DMS 273 treated with DMSO at 0.1 percent for 48 hours (cell line): Measurements from ENCODE around the gene VAMP8.
A peak's percentile ranks its signal among the peaks of the same experiment; 100 is the strongest.
"Not testable (repeated sequence)": the region's sequence is repeated elsewhere in the genome, so short reads cannot be mapped to it uniquely, and the experiment has no call there.

Experiments used
- DNase-seq: peaks from one replicate; lab custom pipeline; 2025; lab: John Stamatoyannopoulos, UW

The VAMP8 gene

GRCh38 chr2:85598594-85599340, 21.4 kb downstream of the VAMP8 start:
- no peak for DNase-seq

DNA sequence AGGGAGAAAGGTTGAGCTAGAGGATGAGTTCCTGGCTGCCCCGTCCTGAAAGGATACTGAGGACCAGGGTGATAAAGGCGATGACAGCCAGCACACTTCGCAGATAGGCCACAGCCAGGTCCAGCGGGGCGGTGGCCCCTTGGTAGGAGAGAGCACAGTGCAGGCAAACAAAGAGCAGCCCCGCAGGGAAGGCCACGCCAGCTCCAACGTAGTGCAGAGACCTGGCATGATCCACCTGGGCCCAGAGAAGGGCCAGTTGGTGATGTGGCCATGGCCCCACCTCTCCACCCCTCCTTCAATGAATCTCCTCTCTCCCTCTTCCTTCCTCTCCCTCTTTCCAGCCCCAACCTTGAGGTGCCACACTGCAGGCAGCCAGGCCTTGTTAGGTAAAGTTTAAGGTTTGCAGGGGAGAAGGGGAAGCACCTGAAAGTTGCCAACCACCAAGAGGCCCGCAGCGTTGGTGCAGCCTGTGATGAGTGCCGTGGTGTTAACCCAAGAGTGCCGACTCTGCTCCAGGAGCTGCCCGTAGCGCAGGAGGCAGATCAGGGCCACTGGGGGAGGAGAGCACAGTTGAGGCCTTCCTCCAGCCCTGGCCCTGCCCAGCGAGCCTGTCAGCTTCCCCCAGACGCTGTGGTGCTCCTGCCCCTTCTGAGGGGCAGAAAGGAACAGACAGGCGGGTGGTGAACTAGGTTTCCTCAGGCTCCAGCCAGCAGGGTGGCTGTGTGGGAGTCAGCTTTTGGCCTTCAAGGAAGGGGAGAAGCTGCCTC, 22.3 kb downstream of the VAMP8 start:
- DNase-seq, result no peak

GRCh38 chr2:85600235-85600575, 22.8 kb downstream of the VAMP8 start:
- no peak for DNase-seq

DNA sequence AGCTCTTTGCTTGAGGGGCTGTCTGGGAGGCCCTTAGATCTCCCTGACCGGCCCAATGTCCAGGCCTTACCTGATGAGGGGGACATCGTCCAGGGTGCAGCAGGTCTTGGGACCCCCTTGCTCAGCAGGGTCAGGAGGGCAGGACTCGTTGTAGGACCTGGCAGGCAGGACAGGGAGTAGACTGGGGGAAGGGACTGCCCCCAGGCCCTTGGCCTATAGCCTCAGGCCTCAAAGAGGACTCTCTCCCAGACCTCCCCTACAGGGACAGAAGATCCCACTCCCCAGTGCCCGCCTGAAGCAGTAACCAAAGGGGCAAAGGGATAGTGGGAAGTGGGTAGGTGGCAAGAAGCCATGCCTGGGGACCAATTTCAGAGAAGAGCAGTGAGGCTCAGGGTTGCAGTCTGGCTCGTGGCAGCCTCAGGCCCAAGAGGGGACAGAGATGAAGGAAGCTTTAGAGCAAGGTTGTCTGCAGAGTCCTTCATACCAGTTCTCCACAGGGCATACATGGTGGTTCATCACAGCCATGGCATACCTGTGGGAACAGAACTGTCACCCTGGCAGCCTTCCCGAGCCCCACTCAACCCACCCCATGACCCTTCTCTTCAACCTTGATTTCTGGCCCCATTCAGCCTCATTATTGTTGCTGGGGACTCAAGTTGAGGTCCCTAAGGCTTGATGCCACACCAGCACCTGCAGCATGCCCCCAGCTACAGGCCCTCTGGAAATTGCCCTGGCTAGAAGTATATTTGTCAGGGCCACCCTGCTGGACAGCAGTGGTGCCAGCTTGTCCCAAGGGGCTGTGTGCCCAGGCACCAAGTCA, 23.8 kb downstream of the VAMP8 start:
- DNase-seq, result no peak

GRCh38 chr2:85601771-85602475, 24.5 kb downstream of the VAMP8 start:
- DNase-seq, result no peak

DNA sequence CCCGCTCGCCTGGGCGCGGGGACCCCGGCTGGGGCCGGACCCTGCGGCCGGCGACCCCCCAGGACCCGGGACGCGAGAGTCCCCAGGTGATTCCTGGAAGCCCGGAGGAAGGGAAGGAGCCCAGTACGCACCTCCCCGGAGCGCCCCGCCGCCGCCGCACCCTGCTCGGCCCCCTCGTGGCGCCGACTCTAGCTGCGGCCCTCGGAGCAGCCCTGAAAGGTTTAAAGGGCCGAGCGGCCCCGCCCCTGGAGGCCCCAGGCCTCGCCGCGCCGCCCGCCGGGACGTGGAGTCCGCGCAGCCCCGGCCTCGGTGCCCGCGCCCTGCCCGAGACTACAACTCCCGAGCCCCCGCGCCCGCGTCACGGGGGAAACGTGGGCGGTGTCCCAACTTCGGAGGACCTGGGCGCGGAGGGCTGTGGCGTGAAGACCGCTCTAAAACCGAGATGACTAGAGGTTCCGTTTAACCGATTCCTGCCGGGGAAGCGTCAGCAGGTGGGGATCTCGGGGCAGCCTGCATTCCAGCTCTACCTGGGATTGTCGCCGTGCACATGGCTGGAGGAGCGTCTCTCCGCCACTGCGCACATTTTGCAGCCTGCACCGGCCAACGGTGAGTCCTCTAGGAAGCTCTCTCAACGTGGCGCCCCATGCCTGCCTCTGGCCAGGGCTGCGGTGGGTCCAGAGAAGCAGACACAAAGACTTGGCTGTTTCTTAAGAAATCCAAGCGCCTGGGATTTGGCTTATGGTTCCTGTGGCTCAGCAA, 25.3 kb downstream of the VAMP8 start, which contains the start of gene TMEM150A:
TMEM150A (minus strand) TSS at position 223 of the 759 bp plus-strand sequence. CDS start 750 bp downstream, outside the sequence.
- peak; percentile 36 for DNase-seq

DNA sequence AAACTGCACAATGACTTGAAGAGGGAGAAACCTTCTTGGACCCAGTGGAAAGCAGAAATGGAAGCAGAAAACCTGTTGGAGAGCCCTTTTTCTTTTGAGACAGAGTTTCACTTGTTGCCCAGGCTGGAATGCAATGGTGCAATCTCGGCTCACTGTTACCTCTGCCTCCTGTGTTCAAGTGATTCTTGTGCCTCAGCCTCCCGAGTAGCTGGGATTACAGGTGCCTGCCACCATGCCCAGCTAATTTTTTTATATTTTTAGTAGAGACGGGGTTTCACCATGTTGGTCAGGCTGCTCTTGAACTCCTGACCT, 26.7 kb downstream of the VAMP8 start:
- not testable (repeated sequence) for DNase-seq

- no peak for DNase-seq
Observed at GRCh38 chr2:85604568-85605339, 27.4 kb downstream of the VAMP8 start.

DNA sequence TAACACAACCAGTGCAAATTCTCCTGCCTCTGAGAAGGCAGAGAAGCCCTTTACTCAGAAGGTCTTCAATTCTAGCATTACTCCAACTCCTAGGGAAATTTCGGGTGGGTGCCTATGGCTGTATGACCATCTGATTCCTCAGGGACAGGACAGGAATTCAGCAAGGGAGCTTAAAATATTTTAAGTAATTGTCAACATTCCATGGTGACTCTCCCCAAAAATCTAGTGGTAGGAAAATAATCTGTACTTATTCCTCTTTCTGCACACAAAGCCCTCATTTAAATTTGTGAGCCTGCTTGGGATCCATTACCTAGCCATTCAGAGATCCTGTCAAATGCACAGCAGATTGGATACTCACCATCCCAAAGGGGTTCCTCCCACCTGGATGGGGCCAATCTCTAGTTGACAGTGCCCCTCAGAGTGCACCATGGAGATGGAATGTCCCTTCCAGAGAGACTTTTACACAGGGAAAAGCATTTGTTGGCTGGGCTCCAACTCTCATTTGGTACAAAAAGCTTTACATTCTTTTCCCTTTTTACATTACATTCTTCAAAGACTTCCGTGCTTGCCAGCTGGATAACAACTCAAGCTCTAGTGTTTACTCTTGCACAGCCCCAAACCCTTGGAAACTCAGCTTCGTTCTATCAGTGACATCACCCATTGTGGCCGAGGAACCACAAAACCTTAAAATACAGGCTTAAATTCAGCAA, 28.2 kb downstream of the VAMP8 start:
- DNase-seq, result no peak

- no peak for DNase-seq
Observed at GRCh38 chr2:85606116-85606455, 28.7 kb downstream of the VAMP8 start.

DNA sequence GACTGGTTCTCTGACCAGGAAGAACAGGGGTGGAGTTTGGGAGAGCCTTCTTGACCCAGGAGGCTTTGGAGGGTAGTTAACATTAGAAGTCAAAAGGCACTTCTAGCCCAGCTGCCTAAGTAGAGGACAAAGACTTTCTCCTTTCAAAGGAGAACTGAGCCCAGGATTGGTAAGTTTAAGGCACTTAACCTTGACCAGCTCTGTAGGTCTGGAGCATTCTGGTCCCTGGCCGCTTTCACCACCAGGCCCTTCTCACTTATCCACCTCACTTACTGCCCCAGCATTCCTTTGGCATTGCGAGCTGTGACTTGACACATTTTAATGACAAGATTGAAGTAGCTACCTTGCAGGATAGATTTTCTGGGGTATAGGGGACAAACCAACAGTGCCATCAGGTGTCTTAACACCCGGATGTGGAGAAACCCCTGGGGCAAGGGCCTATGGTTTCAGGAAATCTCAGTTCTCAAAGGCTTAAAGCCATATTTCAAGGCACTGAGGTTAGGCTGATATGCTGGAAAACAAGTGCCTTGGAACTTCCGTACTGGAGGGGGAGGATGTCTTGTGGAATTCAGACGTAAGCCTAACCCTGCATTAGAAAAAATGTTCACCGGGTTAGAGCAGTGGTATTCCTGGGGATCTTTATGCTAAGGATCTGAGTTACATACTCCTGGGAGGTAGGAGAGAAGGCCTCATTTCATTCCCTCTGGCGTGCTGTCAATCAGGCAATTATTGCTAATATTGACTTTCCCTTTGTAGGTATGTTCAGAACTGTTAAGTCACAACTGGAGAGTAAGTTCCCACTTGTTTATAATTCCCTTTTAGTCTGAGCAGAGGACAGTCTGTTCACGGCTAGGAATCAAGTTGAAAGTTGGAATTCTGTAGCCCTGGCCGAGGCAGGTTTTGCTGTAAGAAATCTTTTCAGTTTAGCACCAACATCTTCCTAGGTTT, 30.2 kb downstream of the VAMP8 start:
- no peak for DNase-seq

DNA sequence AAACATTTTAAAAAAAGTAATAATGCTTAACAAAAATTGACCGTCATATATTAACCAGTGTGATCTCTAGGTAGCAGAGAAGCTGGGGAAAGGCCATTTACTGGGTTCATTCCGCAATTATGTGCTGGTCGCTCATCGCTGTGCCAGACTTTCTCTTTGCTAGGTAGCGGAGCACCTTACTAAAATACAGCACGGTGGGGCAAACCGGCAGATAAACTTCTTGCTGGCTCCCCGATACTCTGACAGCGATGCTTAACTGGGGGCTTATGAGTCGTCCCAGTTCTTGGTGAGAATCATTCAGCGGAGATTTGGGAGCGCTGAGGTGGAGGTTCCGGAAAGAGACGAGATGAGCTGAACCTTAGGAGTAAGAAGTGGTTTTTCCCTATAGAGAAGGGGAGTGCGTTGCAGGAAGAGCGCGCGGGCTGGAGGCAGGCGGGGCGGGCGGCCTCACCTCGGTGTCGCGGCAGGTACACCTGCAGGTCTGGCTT, 33.9 kb downstream of the VAMP8 start:
- DNase-seq, result no peak

- DNase-seq, result peak; percentile 63
Observed at GRCh38 chr2:85611705-85612587, 34.6 kb downstream of the VAMP8 start, which contains the start of gene C2orf68. Gene C2orf68 (minus strand): TSS chr2:85612066. CDS start chr2:85611984, 82 bp downstream.

- no peak for DNase-seq
Observed at GRCh38 chr2:85613717-85614515, 36.5 kb downstream of the VAMP8 start.

GRCh38 chr2:85614757-85615156, 37.4 kb downstream of the VAMP8 start:
- not testable (repeated sequence) for DNase-seq

DNA sequence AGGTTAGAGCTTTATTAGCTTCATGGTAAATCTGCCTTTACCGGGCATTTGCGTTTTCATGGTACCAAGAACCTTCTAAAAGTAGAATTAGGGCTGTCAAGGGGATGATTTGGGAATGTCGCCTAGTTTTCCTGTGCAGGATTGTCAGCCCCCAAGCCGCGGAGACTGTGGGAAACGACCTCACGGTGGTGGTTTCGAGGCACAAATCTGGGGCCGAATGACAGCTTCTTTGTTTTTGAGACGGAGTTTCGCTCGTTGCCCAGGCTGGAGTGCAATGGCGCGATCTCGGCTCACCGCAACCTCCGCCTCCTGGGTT, 38.0 kb downstream of the VAMP8 start:
- no peak for DNase-seq

DNA sequence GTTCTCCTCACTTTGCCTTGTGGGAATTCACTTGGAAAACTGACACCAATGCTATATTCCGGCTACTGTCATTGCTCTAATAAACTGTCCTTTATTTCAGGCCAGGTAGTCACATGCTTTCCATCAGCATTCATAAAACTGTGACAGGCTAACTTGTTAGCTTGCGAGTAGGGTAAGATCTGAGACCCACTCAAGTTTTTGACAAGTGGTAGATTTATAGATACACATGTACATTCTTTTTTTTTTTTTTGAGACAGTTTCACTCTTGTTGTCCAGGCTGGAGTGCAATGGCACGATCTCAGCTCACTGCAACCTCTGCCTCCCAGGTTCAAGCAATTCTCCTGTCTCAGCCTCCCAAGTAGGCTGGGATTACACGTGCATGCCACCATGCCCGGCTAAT, 40.3 kb downstream of the VAMP8 start:
- not testable (repeated sequence) for DNase-seq
